Activated naive CD8-positive, alpha-beta T cell (primary cell): ENCODE data around the gene MYO1E.
"Not testable (repeated sequence)": the region's sequence is repeated elsewhere in the genome, so short reads cannot be mapped to it uniquely, and the experiment has no call there.

Experiments used
- H3K27ac Mint-ChIP-seq: one replicate; pipeline ENCODE4 v1.8.0; 2021; ENCODE audit warnings: mixed read lengths
- H3K27me3 Mint-ChIP-seq: one replicate; pipeline ENCODE4 v1.8.0; 2021; ENCODE audit warnings: mixed read lengths
- H3K36me3 Mint-ChIP-seq: one replicate; pipeline ENCODE4 v1.8.0; 2021; ENCODE audit warnings: mixed read lengths
- H3K4me1 Mint-ChIP-seq: one replicate; pipeline ENCODE4 v1.8.0; 2021; ENCODE audit warnings: low read depth, mixed read lengths
- H3K4me3 Mint-ChIP-seq: one replicate; pipeline ENCODE4 v1.8.0; 2021; ENCODE audit warnings: mild to moderate bottlenecking, mixed read lengths
- H3K9me3 Mint-ChIP-seq: one replicate; pipeline ENCODE4 v1.8.0; 2021; ENCODE audit warnings: low read depth, mixed read lengths

The MYO1E gene

DNA sequence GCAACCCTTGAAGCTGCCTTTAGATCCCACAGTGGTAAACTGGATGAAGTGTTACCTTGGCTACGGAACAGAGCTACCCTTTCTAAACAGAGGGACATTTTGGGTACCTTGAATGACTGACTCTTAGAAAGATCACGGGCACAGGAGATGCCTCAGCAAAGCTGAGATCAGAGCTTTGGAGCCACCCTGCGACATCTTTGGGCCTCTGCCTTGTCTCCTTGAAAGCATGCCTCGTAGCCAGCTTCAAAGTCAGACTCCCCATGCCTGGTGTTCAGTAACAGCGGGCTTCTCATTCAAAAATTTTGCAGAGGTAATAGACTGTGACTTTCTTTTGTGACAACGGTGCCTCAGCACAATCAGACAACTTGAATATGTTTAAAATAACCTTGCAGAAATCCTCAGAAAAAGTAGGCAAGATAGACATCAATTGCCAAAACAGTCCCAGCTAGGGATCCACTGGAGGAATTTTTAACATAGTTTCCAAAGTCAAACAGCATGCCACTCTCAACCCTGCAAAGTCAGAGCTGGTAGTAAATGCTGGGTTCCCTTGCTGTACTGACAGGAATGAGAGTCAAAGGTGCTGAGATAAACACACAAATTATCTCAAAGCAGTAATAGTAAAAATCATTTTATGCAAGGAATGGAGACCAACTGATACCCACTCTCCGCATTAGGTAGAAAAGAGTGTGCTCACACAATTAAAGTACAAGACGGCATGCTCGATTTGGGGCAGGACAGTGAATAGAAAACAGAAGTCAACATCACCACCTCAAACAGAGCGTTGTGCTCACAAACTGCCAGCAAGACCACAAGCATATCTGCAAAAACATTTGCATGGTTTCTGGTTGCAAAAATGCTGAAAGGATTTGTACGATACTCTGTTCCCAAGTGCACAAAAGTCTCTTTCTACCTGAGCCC is 82.1 kb downstream of the MYO1E start:
- Mint-ChIP-seq H3K4me1 (no peaks in the 10 kb centered on the region), H3K27me3 (no peaks in the 10 kb centered on the region), H3K4me3 (no peak overlapping the region), H3K27ac (no peak overlapping the region), H3K36me3 (no peaks in the 10 kb centered on the region), H3K9me3 (no peaks in the 10 kb centered on the region)

DNA sequence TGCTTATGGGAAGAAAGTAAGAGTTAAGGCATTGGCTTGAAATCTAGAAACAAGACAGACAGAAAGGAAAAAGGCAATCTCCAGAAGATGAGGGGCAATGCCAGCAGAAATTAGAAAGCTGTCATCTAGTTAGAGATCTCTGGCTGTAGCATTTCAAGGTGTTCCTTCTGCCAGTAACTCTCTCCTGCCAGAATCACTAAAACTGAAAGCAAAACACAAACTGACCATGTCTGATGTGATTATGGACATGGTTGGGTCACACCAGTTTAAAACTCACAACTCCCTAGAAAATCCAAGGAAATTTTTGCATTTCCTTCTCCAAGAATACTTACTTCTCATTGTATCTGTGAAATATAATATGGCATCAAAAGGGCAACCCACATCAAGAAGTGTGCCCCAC is 83.1 kb downstream of the MYO1E start:
- Mint-ChIP-seq H3K36me3 (no peaks in the 10 kb centered on the region), H3K4me3 (no peak overlapping the region), H3K4me1 (no peaks in the 10 kb centered on the region), H3K27ac (no peak overlapping the region), H3K9me3 (no peaks in the 10 kb centered on the region), H3K27me3 (no peaks in the 10 kb centered on the region)

DNA sequence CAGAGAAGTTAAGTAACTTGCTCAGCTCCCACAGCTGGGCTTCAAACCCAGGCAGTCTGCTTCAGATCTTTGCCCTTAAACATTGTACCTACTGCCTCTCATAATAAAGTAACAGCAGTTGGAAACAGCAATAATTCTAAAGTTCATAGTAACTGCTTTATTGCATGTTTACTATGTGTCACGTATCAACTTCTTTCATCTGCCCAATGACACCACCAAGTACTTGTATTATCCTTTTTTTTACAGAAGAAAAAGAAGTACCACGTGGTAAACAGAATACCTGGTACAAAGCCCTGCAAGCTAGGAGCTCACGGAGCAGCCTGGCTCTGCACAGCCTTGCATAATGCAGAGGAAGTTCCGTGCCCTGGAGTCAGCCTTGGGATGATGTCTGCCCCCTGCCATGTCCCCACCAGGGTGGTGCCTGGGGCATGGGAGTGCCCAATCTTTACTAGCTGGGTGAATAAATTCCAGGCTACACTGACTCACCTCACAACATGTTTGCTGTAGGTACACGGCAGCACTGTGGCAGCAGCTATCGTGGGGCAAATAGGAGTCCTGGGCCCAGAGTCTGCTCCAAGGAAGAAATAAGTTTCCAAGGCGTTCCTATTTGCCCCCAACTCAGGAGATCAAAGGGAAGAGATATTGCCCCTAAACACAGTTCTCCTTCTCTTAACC is 88.8 kb downstream of the MYO1E start:
- Mint-ChIP-seq H3K27me3 (no peaks in the 10 kb centered on the region), H3K4me1 (no peaks in the 10 kb centered on the region), H3K36me3 (no peaks in the 10 kb centered on the region), H3K27ac (no peak overlapping the region), H3K9me3 (no peaks in the 10 kb centered on the region), H3K4me3 (no peak overlapping the region)

- no peaks in the 10 kb centered on the region for H3K36me3 Mint-ChIP-seq
- no peak overlapping the region for H3K27ac Mint-ChIP-seq
- no peaks in the 10 kb centered on the region for H3K4me1 Mint-ChIP-seq
- H3K27me3 Mint-ChIP-seq: no peaks in the 10 kb centered on the region
- H3K9me3 Mint-ChIP-seq: no peaks in the 10 kb centered on the region
- H3K4me3 Mint-ChIP-seq: no peak overlapping the region
Observed at GRCh38 chr15:59282515-59283337, 89.9 kb downstream of the MYO1E start.

GRCh38 chr15:59281699-59282098 is 91.0 kb downstream of the MYO1E start:
- no peak overlapping the region for H3K27ac Mint-ChIP-seq

GRCh38 chr15:59280855-59281254 is 91.8 kb downstream of the MYO1E start:
- Mint-ChIP-seq H3K27me3 (no peaks in the 10 kb centered on the region), H3K9me3 (no peaks in the 10 kb centered on the region), H3K36me3 (no peaks in the 10 kb centered on the region), H3K27ac (no peak overlapping the region), H3K4me3 (no peak overlapping the region), H3K4me1 (no peaks in the 10 kb centered on the region)

More at GRCh38 chr15:59281699-59282098, 91.0 kb downstream of the MYO1E start:
- Mint-ChIP-seq H3K27me3 (no peaks in the 10 kb centered on the region), H3K4me1 (no peaks in the 10 kb centered on the region), H3K9me3 (no peaks in the 10 kb centered on the region), H3K36me3 (no peaks in the 10 kb centered on the region), H3K4me3 (no peak overlapping the region)

GRCh38 chr15:59280292-59280691 is 92.4 kb downstream of the MYO1E start:
- H3K9me3 Mint-ChIP-seq, H3K36me3 Mint-ChIP-seq, H3K4me1 Mint-ChIP-seq, H3K27ac Mint-ChIP-seq, H3K4me3 Mint-ChIP-seq, H3K27me3 Mint-ChIP-seq: not testable (repeated sequence)

DNA sequence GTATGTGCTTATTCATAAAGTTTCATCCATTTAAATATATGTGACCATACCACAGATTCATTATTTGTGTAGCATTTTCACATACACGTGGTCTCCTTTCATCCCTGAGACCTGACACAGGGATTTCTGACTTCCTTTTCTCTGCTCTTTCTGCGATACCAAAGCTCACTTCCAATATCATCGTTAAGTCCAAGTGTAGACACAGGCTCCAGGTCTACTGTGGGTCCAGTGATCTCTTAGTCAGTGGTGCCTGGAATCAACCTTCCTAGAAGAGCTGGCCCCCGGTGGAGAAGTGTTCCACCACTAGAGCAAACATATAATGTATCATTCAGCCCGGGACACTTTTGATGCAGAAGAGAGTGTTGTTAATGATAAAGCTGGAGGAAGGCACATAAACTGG is 93.6 kb downstream of the MYO1E start:
- Mint-ChIP-seq H3K4me3 (no peak overlapping the region), H3K27me3 (no peaks in the 10 kb centered on the region), H3K27ac (no peak overlapping the region), H3K9me3 (no peaks in the 10 kb centered on the region), H3K4me1 (no peaks in the 10 kb centered on the region), H3K36me3 (no peaks in the 10 kb centered on the region)

- Mint-ChIP-seq H3K36me3 (no peaks in the 10 kb centered on the region), H3K9me3 (no peaks in the 10 kb centered on the region), H3K27ac (no peak overlapping the region), H3K4me3 (no peak overlapping the region), H3K4me1 (no peaks in the 10 kb centered on the region), H3K27me3 (no peaks in the 10 kb centered on the region)
Observed at GRCh38 chr15:59278120-59278519, 94.6 kb downstream of the MYO1E start.

- Mint-ChIP-seq H3K36me3 (no peaks in the 10 kb centered on the region), H3K27ac (no peak overlapping the region), H3K4me1 (no peaks in the 10 kb centered on the region), H3K9me3 (no peaks in the 10 kb centered on the region), H3K4me3 (no peak overlapping the region), H3K27me3 (no peaks in the 10 kb centered on the region)
Observed at GRCh38 chr15:59276225-59277178, 96.2 kb downstream of the MYO1E start.

GRCh38 chr15:59274126-59274970 is 98.3 kb downstream of the MYO1E start:
- H3K27me3 Mint-ChIP-seq: no peaks in the 10 kb centered on the region
- H3K36me3 Mint-ChIP-seq: no peaks in the 10 kb centered on the region
- no peaks in the 10 kb centered on the region for H3K9me3 Mint-ChIP-seq
- H3K27ac Mint-ChIP-seq: no peak overlapping the region
- H3K4me3 Mint-ChIP-seq: no peak overlapping the region
- no peaks in the 10 kb centered on the region for H3K4me1 Mint-ChIP-seq

- Mint-ChIP-seq H3K36me3 (no peaks in the 10 kb centered on the region), H3K4me3 (no peak overlapping the region), H3K9me3 (no peaks in the 10 kb centered on the region), H3K27ac (no peak overlapping the region), H3K4me1 (no peaks in the 10 kb centered on the region), H3K27me3 (no peaks in the 10 kb centered on the region)
Observed at GRCh38 chr15:59273234-59273633, 99.4 kb downstream of the MYO1E start.

DNA sequence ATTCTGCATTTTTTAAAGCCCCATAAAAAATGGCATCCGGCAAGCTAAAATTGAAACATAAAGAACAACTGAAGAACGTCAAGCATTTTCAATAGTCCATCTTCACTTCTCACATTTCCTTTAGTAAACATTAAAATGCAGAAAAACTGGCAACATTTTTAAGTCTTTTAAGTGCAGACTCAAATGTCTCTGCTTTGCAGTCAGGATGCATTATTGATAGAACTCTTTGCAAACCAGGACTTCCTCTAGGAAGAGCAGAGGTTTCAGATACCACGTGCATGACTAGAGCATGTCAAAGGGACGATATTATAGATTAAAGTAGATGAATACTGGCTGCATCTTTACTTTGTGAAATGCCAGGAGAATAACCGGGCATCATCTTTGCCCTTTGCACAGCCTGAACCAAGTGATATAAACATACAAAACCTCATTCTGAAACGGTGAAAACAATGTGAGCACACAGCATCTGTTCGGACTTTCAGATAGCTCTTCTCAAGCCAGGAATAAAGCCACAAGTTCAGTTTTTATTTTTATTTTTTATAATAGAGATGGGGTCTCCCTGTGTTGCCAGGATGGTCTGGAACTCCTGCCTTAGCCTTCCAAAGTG is 101.0 kb downstream of the MYO1E start:
- H3K9me3 Mint-ChIP-seq: no peaks in the 10 kb centered on the region
- H3K27me3 Mint-ChIP-seq: no peaks in the 10 kb centered on the region
- no peaks in the 10 kb centered on the region for H3K4me1 Mint-ChIP-seq
- H3K4me3 Mint-ChIP-seq: no peak overlapping the region
- H3K36me3 Mint-ChIP-seq: no peaks in the 10 kb centered on the region
- no peak overlapping the region for H3K27ac Mint-ChIP-seq
